SU-DHL-6 (cell line): ENCODE results near the gene TIMP2.

Experiments
- EZH2phosphoT487 ChIP-seq: fragments of 200-600 bp; sonication (generic), shearing (Covaris generic); conservative IDR thresholded peaks from 2 replicates; pipeline ENCODE4 v1.6.1; 2018; ENCODE audit warnings: mild to moderate bottlenecking, antibody characterized with exemption, low read length, moderate library complexity, mixed read lengths
- TF ChIP-seq, protein P1 (sequence below): fragments of 200-600 bp; sonication (generic); IDR thresholded peaks from one replicate; pipeline ENCODE4 v1.5.1; 2017; ENCODE audit warnings: antibody characterized with exemption, mild to moderate bottlenecking, low read length, moderate library complexity; ENCODE audit not compliant: insufficient read depth, poor library complexity, severe bottlenecking

DNA sequence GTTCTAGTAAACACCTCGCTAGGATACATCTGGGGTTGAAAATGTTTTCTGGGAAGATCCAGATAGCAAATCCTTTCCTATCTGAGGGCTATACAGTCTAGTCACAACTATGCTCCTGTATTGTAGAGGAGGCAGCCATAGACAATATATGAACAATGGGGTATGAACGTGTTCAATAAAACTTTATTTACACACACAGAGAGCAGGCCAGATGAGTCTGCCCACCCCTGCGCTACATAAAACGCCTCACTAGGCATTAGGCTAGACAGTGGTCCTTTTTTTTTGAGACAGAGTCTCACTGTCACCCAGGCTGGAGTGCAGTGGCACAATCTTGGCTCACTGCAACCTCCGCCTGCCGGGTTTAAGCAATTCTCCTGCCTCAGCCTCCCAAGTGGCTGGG lies 95.7 kb downstream of the TIMP2 start:
- TF ChIP-seq, protein P1, sequence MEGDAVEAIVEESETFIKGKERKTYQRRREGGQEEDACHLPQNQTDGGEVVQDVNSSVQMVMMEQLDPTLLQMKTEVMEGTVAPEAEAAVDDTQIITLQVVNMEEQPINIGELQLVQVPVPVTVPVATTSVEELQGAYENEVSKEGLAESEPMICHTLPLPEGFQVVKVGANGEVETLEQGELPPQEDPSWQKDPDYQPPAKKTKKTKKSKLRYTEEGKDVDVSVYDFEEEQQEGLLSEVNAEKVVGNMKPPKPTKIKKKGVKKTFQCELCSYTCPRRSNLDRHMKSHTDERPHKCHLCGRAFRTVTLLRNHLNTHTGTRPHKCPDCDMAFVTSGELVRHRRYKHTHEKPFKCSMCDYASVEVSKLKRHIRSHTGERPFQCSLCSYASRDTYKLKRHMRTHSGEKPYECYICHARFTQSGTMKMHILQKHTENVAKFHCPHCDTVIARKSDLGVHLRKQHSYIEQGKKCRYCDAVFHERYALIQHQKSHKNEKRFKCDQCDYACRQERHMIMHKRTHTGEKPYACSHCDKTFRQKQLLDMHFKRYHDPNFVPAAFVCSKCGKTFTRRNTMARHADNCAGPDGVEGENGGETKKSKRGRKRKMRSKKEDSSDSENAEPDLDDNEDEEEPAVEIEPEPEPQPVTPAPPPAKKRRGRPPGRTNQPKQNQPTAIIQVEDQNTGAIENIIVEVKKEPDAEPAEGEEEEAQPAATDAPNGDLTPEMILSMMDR: no peak
- no peak for TF ChIP-seq EZH2phosphoT487
